HepG2 (cell line): ENCODE measurements around the gene SNRNP25. TPM values are rescaled to one million over a fixed set of nuclear protein-coding genes. Genes with fewer than 3 reads are reported as not detected.

Source experiments
- DNMT1 ChIP-seq: sonication (generic); formaldehyde crosslinking; IDR thresholded peaks from 2 replicates; pipeline ENCODE4 v1.5.1; 2020; ENCODE audit warnings: mild to moderate bottlenecking, missing genetic modification reagents
- EED ChIP-seq: sonication (generic); formaldehyde crosslinking; IDR thresholded peaks from 2 replicates; pipeline ENCODE4 v1.5.0; 2020; ENCODE audit warnings: mild to moderate bottlenecking, missing genetic modification reagents
- KAT8 ChIP-seq: IDR thresholded peaks from 2 replicates; pipeline ENCODE4 v1.6.1; 2016; ENCODE audit warnings: missing genetic modification reagents, missing compliant biosample characterization
- MAFK ChIP-seq, 2 experiments: IDR thresholded peaks in 1 of 2; conservative IDR thresholded peaks in 1 of 2; 2 replicates each; pipeline ENCODE4 v1.6.1; 2011; ENCODE audit warnings: improper control_type of control experiment in 2 of 2, low read length in 2 of 2
- MED1 ChIP-seq: sonication (generic); formaldehyde crosslinking; IDR thresholded peaks from 2 replicates; pipeline ENCODE4 v1.4.0; 2020; ENCODE audit warnings: missing genetic modification reagents
- NCOA2 ChIP-seq: sonication (generic); formaldehyde crosslinking; IDR thresholded peaks from 2 replicates; pipeline ENCODE4 v1.8.0; 2022; ENCODE audit warnings: inconsistent platforms
- NFKBIZ ChIP-seq: IDR thresholded peaks from 2 replicates; pipeline ENCODE4 v1.6.1; 2018; ENCODE audit warnings: missing genetic modification reagents, missing compliant biosample characterization
- RELA ChIP-seq: sonication (generic); formaldehyde crosslinking; IDR thresholded peaks from 2 replicates; pipeline ENCODE4 v1.4.0; 2020; ENCODE audit warnings: missing genetic modification reagents
- SMAD3 ChIP-seq: sonication (generic); formaldehyde crosslinking; IDR thresholded peaks from 2 replicates; pipeline ENCODE4 v1.4.0; 2020; ENCODE audit warnings: missing genetic modification reagents
- TBL1XR1 ChIP-seq: fragments of 150-350 bp; IDR thresholded peaks from 2 replicates; pipeline ENCODE4 v1.6.1; 2014; ENCODE audit warnings: borderline replicate concordance, low read length; ENCODE audit not compliant: partially characterized antibody
- ZBTB8A ChIP-seq: sonication (generic); formaldehyde crosslinking; IDR thresholded peaks from 2 replicates; pipeline ENCODE4 v1.4.0; 2020; ENCODE audit warnings: mild to moderate bottlenecking, low read depth, missing genetic modification reagents, borderline replicate concordance
- ZC3H13 ChIP-seq: sonication (generic); formaldehyde crosslinking; IDR thresholded peaks from 2 replicates; pipeline ENCODE4 v1.8.1; 2023; ENCODE audit warnings: mild to moderate bottlenecking, missing genetic modification reagents, moderate library complexity
- ZFYVE20 ChIP-seq: sonication (generic); formaldehyde crosslinking; IDR thresholded peaks from 2 replicates; pipeline ENCODE4 v1.8.0; 2023; ENCODE audit warnings: low read depth, mild to moderate bottlenecking, moderate library complexity, missing genetic modification reagents, borderline replicate concordance
- ZNF232 ChIP-seq: sonication (generic); formaldehyde crosslinking; IDR thresholded peaks from 2 replicates; pipeline ENCODE4 v1.4.0; 2020; ENCODE audit warnings: missing genetic modification reagents, borderline replicate concordance
- ZNF30 ChIP-seq: sonication (generic); formaldehyde crosslinking; IDR thresholded peaks from 2 replicates; pipeline ENCODE4 v1.5.0; 2020; ENCODE audit warnings: mild to moderate bottlenecking, missing genetic modification reagents
- ZNF501 ChIP-seq: sonication (generic); formaldehyde crosslinking; IDR thresholded peaks from 2 replicates; pipeline ENCODE4 v1.5.1; 2020; ENCODE audit warnings: mild to moderate bottlenecking, moderate library complexity, missing genetic modification reagents
- ZNF777 ChIP-seq: sonication (generic); formaldehyde crosslinking; IDR thresholded peaks from 2 replicates; pipeline ENCODE4 v1.4.0; 2020; ENCODE audit warnings: missing genetic modification reagents
- polyA plus RNA-seq, 8 experiments: library from polyadenylated mRNA; depleted of rRNA in 3 of 8; stranded (reverse) in 7 of 8; unstranded in 1 of 8; fragments of >200 nt; fragmentation: Illumina TruSeq in 4 of 8; extraction: Trizol in 4 of 8; gene quantifications; 2 replicates each; pipeline versions ENCODE4 v1.2.1 to v1.2.3, GENCODE V29; 2011 to 2016; ENCODE audit warnings: low read depth in 4 of 8, missing spikeins in 1 of 8, mixed read lengths in 1 of 8; ENCODE audit not compliant: insufficient read depth in 1 of 8
- total RNA-seq, 5 experiments: library from RNA; depleted of rRNA; stranded (reverse); fragments of >200 nt; fragmentation: Illumina TruSeq; extraction: Trizol; gene quantifications; 2 replicates each; pipeline ENCODE4 v1.2.3, GENCODE V29; 2016; ENCODE audit warnings: low read depth in 1 of 5
- TF ChIP-seq, protein P1 (sequence below): sonication (generic); formaldehyde crosslinking; IDR thresholded peaks from 2 replicates; pipeline ENCODE4 v1.5.0; 2020; ENCODE audit warnings: missing genetic modification reagents
- TF ChIP-seq, protein P2 (sequence below): sonication (generic); formaldehyde crosslinking; IDR thresholded peaks from 2 replicates; pipeline ENCODE4 v1.4.0; 2020; ENCODE audit warnings: mild to moderate bottlenecking, missing genetic modification reagents
- TF ChIP-seq, protein P3 (sequence below): sonication (generic); formaldehyde crosslinking; IDR thresholded peaks from 2 replicates; pipeline ENCODE4 v1.4.0; 2020; ENCODE audit warnings: low read depth, mild to moderate bottlenecking, missing genetic modification reagents
- TF ChIP-seq, protein P4 (sequence below): sonication (generic); IDR thresholded peaks from 2 replicates; pipeline ENCODE4 v1.6.1; 2016; ENCODE audit warnings: low read depth, borderline replicate concordance

The SNRNP25 gene
- total and polyA plus RNA-seq, 2 of the 13 experiments (the other 11 are each of a cell fraction or from before 2014, with no cell fraction given) = 34.1 to 97.4 TPM

GRCh38 chr16:53346-54236 lies at the start of gene SNRNP25, which contains the start of gene POLR3K (continued):
- TF ChIP-seq KAT8 = 0 out of 2 replicates have a peak, but pooled peaks have one; percentile 51
- TF ChIP-seq MED1 (CRISPR knock-in tag) = peak; percentile 14; the same call in 1 of the 2 replicates
- no peak for TF ChIP-seq NFKBIZ (CRISPR knock-in tag)
- TF ChIP-seq EED (CRISPR knock-in tag) = peak; percentile 90
- 0 out of 2 replicates have a peak, but pooled peaks have one; percentile 21 for TF ChIP-seq ZNF232
- TF ChIP-seq NCOA2 (CRISPR knock-in tag) = no peak
- TF ChIP-seq, protein P1, sequence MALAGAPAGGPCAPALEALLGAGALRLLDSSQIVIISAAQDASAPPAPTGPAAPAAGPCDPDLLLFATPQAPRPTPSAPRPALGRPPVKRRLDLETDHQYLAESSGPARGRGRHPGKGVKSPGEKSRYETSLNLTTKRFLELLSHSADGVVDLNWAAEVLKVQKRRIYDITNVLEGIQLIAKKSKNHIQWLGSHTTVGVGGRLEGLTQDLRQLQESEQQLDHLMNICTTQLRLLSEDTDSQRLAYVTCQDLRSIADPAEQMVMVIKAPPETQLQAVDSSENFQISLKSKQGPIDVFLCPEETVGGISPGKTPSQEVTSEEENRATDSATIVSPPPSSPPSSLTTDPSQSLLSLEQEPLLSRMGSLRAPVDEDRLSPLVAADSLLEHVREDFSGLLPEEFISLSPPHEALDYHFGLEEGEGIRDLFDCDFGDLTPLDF (CRISPR knock-in tag) = peak; percentile 94
- TF ChIP-seq, protein P2, sequence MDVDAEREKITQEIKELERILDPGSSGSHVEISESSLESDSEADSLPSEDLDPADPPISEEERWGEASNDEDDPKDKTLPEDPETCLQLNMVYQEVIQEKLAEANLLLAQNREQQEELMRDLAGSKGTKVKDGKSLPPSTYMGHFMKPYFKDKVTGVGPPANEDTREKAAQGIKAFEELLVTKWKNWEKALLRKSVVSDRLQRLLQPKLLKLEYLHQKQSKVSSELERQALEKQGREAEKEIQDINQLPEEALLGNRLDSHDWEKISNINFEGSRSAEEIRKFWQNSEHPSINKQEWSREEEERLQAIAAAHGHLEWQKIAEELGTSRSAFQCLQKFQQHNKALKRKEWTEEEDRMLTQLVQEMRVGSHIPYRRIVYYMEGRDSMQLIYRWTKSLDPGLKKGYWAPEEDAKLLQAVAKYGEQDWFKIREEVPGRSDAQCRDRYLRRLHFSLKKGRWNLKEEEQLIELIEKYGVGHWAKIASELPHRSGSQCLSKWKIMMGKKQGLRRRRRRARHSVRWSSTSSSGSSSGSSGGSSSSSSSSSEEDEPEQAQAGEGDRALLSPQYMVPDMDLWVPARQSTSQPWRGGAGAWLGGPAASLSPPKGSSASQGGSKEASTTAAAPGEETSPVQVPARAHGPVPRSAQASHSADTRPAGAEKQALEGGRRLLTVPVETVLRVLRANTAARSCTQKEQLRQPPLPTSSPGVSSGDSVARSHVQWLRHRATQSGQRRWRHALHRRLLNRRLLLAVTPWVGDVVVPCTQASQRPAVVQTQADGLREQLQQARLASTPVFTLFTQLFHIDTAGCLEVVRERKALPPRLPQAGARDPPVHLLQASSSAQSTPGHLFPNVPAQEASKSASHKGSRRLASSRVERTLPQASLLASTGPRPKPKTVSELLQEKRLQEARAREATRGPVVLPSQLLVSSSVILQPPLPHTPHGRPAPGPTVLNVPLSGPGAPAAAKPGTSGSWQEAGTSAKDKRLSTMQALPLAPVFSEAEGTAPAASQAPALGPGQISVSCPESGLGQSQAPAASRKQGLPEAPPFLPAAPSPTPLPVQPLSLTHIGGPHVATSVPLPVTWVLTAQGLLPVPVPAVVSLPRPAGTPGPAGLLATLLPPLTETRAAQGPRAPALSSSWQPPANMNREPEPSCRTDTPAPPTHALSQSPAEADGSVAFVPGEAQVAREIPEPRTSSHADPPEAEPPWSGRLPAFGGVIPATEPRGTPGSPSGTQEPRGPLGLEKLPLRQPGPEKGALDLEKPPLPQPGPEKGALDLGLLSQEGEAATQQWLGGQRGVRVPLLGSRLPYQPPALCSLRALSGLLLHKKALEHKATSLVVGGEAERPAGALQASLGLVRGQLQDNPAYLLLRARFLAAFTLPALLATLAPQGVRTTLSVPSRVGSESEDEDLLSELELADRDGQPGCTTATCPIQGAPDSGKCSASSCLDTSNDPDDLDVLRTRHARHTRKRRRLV (CRISPR knock-in tag) = no peak
- TF ChIP-seq, protein P3, sequence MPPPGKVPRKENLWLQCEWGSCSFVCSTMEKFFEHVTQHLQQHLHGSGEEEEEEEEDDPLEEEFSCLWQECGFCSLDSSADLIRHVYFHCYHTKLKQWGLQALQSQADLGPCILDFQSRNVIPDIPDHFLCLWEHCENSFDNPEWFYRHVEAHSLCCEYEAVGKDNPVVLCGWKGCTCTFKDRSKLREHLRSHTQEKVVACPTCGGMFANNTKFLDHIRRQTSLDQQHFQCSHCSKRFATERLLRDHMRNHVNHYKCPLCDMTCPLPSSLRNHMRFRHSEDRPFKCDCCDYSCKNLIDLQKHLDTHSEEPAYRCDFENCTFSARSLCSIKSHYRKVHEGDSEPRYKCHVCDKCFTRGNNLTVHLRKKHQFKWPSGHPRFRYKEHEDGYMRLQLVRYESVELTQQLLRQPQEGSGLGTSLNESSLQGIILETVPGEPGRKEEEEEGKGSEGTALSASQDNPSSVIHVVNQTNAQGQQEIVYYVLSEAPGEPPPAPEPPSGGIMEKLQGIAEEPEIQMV = 0 out of 2 replicates have a peak, but pooled peaks have one; percentile 49
- no peak for TF ChIP-seq RELA (CRISPR knock-in tag)
- TF ChIP-seq, protein P4, sequence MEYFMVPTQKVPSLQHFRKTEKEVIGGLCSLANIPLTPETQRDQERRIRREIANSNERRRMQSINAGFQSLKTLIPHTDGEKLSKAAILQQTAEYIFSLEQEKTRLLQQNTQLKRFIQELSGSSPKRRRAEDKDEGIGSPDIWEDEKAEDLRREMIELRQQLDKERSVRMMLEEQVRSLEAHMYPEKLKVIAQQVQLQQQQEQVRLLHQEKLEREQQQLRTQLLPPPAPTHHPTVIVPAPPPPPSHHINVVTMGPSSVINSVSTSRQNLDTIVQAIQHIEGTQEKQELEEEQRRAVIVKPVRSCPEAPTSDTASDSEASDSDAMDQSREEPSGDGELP = no peak; the same call in 1 of the 2 replicates
- TF ChIP-seq ZC3H13 (CRISPR knock-in tag) = peak; percentile 56; the same call in 1 of the 2 replicates
- no peak for TF ChIP-seq SMAD3 (CRISPR knock-in tag)
- 0 out of 2 replicates have a peak, but pooled peaks have one; percentile 54 for TF ChIP-seq ZNF30 (CRISPR knock-in tag)
- peak; percentile 86; the same call in 1 of the 2 replicates for TF ChIP-seq ZNF501
- TF ChIP-seq ZFYVE20 = no peak
- no peak for TF ChIP-seq MAFK (conservative IDR thresholded peaks at IDR 0.05 in 1 of 2, IDR thresholded peaks at IDR 0.05 in 1 of 2; ENCODE audit: low read length in 2 of 2)
- no peak for TF ChIP-seq ZBTB8A (CRISPR knock-in tag)
- no peak; the same call in 1 of the 2 replicates for TF ChIP-seq DNMT1 (CRISPR knock-in tag)
- peak; percentile 32; the same call in 1 of the 2 replicates for TF ChIP-seq ZNF777
- TF ChIP-seq TBL1XR1 = no peak
